ENCODE data around the gene PGAM5. TPM values are rescaled to one million over a fixed set of nuclear protein-coding genes. Genes with fewer than 3 reads are reported as not detected.

Gene PGAM5
- total and polyA plus RNA-seq, 10 of the 15 experiments (the other 5 are each of a cell fraction or from before 2014, with no cell fraction given): 8.2 to 90.9 (median 45.3) TPM

DNA sequence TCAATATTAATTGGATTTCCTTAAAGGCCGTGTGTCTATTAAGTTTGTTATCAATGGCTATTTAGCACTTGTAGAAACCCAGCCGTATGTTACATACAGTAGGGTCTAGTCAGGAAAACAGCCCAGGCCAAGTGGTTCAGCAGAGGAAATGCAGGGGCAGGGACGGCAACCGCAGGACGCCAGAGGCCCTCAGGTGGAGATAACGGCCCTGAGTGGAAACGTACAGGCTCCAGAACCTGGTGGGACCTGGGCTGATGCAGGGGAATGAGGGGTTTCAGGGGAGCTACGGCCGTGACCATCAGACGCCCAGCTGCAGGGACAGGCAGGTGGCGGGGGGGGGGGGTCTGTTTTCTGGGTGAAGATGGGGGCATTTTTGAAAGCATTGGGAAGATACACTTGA lies 54.7 kb downstream of the PGAM5 start:
- H3K4me2 ChIP-seq (ENCODE audit: control insufficient read depth, insufficient read depth): no peak overlapping the region
- ATAC-seq (no peak), DNase-seq (ENCODE audit: low read depth, low spot score) (no peak), FAIRE-seq (no peak)
- CTCF ChIA-PET: no interaction called here
- in situ Hi-C loops (cut with MboI): no loop called here
- no peaks in the 10 kb centered on the region for H4K20me1 ChIP-seq (ENCODE audit: control insufficient read depth, insufficient read depth)
- intact Hi-C loops (cut with micrococcal nuclease; ENCODE audit: unreplicated experiment): no loop called here
- no peaks in the 10 kb centered on the region for H3K27me3 ChIP-seq (replicated peaks in 1 of 2; ENCODE audit: control insufficient read depth in 2 of 2, insufficient read depth in 2 of 2, low read length in 1 of 2)
- no peak overlapping the region for H3K9ac ChIP-seq (ENCODE audit: control insufficient read depth, insufficient read depth, low read length)
- SMC1A ChIA-PET (ENCODE audit: uncharacterized antibody, unreplicated experiment): interaction anchor here (0.6 kb wide), 1 partner anchor 231 kb away, joined by 3 read pairs; no protein-coding TSS in a partner anchor
- TF ChIP-seq, protein P1, sequence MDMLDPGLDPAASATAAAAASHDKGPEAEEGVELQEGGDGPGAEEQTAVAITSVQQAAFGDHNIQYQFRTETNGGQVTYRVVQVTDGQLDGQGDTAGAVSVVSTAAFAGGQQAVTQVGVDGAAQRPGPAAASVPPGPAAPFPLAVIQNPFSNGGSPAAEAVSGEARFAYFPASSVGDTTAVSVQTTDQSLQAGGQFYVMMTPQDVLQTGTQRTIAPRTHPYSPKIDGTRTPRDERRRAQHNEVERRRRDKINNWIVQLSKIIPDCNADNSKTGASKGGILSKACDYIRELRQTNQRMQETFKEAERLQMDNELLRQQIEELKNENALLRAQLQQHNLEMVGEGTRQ (IDR thresholded peaks at IDR 0.05; ENCODE audit: borderline replicate concordance, low read depth, low read length): no peak
- TF ChIP-seq PML (IDR thresholded peaks at IDR 0.05; ENCODE audit: low read length) (no peak), EGR1 (IDR thresholded peaks at IDR 0.05; ENCODE audit: borderline replicate concordance in 1 of 2, low read depth in 2 of 2, low read length in 2 of 2) (no peak), NR2F1 (conservative IDR thresholded peaks at IDR 0.05) (no peak), MYB (IDR thresholded peaks at IDR 0.05; ENCODE audit: borderline replicate concordance, low read depth, low read length) (no peak)
- H3K79me2 ChIP-seq (ENCODE audit: control insufficient read depth, insufficient read depth, low read length): peaks cover 20% of the 10 kb centered on the region
- RAD21 ChIA-PET (ENCODE audit: unreplicated experiment): interaction anchor here (0.5 kb wide), 1 partner anchor 264 kb away, joined by 3 read pairs; no protein-coding TSS in a partner anchor
- POLR2A ChIA-PET: no interaction called here
- H3K4me1 ChIP-seq (ENCODE audit: control insufficient read depth, insufficient read depth, low read length): peaks cover 28% of the 10 kb centered on the region
- H3K9me3 ChIP-seq (replicated peaks; ENCODE audit: control insufficient read depth, insufficient read depth, low read length): peaks cover 1% of the 10 kb centered on the region; the same call in 1 of the 3 replicates
- 90% methylated on average over 9 of the region's 11 CpGs for WGBS (ENCODE audit: insufficient coverage, insufficient replicate concordance, low lambda C conversion rate, missing lambda C conversion rate)
- H3K27ac ChIP-seq (ENCODE audit: control insufficient read depth, insufficient read depth): no peak overlapping the region
- BruUV-seq (replicated peaks): no TSS peak
- H3K4me3 ChIP-seq: no peak overlapping the region
- H3K36me3 ChIP-seq (ENCODE audit: control insufficient read depth in 2 of 2, insufficient read depth in 2 of 2, low read length in 1 of 2): peaks cover 0 to 3% of the 10 kb centered on the region in 2 experiments; a peak in 1 of 4 replicates
- no peak overlapping the region for H2AFZ ChIP-seq (ENCODE audit: control insufficient read depth, low read depth, low read length)

All from GM12878 (cell line).